NCI-H510A (cell line): Measurements from ENCODE around the gene C3orf18.

Experiments
- DNase-seq: peaks from one replicate; lab custom pipeline; 2025; lab: John Stamatoyannopoulos, UW

Gene C3orf18

DNA sequence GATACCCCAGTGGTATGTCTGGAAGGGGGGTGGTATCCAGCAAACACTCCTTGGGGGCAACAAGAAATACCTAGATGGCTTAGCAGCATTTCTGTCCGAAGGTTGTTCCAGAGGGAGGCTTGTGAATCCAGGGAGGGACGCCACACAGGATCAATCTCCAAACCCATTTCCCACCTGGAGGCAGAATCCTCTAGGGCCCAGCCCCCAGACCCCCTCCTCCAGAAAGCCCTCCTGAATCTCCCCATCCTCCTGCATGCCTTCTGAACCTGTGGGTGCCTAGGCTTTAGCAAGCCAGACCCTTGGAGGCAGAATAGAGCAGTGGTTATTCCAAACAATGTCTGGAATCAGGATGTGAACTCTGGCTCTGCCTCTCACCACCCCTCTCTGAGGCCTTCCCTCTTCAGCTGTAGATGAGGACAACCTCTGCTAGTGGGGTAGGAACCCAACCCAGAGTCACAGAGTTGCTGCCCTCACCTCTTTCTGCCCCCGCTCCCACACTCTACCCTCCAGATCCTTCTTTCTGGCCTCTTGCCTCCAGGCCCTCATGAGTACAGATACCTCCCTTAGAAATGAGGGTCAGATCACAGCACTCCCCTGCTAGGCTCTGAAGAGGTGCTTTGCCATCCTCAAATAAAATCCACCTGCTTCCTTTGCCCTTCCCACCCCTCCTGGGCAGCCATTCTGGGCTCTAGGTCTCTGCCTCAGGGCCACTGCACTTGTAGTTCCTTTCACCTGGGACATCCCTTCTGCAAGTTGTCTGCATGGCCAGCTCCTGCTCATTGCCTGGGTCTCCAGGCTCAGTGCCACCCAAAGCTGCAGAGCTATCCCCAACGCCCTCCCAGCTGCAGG, 35.9 kb upstream of the C3orf18 start:
- no peak for DNase-seq

DNA sequence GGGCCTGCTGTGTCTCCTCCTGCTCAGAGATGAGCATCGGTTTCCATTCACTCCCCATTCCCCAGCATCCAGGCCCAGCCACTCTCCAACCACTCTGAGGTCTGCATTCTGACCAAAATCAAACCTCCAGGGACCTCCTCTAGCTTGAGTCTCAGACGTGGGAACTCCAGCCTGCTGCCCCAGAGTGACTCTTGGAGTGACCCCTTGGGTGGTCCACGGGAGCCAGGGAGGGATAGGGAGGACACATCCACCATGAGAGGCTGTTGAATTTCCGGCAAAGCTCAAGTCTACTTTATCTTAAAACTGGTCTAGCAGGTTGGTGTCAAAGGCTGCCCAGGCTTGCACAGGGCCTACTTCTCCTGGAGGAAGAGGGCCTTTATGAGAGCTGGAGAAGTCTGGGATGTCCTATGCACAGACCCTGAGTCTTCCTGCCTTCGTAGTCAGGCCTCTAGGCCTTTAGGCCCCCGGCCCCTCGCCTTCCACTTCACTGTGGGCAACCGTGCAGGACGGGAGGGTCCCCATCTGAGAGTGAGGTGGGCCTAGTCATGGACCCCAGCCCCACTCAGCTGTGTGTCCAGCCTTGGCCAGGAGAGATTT, 35.1 kb upstream of the C3orf18 start:
- DNase-seq = peak; percentile 43

DNA sequence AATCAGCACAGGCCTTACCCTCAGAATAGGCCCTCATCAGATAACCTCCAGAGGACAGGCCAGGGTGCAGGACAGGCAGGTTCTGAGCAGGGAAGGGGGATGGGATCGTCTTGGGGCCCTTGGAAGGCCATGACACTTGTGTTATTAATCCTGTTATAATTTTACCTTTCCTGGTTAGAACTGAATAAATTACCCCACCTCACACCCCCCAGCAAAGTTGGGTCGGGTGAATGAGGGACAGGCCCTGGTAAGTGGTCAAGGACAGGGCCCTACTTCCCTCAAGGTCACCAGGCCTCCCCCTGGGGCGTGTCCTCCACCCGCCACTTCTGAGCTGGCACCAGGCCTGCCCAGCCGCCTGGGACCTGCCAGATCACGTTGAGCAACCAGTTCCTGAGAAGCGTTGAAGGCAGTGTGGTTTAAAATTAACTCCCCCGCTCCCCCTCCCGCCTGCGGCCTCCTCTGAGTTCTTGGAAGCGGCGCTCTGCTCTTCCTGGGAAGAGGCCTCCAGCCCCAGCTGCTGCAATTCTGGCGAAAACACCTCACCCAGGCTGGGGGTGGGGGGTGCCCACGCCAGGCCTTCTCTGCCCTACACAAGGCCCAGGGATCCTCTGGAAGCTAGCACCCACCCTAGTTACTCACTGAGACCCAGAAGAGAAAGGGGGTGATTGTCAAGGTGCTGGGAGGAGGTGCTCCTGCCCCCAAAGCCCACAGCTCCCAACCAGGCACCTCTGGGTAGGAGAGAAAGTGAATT, 33.5 kb upstream of the C3orf18 start:
- DNase-seq = peak; percentile 84

DNA sequence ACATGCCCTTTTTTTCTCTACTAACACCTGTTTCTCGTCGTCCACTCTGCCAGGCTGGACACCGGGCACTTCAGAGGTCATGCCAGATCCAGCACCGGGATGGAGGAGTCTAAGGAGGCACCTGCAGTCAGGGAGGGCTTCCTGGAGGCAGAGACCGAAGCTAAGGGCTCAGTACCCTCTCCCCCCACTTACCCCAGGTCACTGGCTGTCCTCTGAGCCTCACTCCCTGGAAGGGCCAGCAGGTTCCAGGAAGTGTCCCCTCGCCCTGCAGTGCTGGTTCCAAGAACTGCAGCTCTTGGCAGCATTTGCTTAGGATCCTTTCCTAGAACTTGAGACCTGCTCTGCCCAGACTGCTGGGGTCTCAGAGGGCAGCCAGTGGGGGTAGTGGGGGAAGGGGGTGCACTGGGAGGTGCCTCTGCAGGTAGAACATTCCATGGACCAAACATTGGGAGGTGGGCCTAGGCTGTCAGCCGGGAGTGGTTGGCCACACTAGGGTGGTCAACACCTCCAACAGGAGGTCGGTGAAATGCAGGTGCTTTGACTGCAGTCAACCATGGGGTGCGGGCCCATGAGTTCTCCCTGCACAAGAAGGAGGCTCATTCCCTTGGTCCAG, 32.7 kb upstream of the C3orf18 start:
- DNase-seq = no peak

DNA sequence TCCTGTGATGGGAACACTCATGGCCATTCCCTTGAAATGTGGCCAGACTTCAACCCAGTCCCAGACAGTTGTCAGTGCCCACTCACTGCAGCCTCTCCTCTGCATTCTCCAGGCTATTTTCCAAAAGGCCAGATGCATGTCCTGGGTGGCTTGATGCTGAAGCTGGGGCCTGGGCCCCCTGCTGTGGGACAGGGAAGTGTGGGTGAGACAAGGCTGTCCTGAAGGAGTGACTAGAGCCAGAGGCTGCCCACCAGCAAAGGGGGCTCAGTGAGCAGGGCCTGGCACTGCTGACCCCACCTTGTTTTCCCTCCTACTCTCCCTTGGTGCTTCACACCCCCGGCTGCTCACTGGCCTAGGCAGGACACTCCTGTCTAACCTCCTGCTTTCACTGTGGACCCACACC, 32.2 kb upstream of the C3orf18 start:
- DNase-seq = no peak

DNA sequence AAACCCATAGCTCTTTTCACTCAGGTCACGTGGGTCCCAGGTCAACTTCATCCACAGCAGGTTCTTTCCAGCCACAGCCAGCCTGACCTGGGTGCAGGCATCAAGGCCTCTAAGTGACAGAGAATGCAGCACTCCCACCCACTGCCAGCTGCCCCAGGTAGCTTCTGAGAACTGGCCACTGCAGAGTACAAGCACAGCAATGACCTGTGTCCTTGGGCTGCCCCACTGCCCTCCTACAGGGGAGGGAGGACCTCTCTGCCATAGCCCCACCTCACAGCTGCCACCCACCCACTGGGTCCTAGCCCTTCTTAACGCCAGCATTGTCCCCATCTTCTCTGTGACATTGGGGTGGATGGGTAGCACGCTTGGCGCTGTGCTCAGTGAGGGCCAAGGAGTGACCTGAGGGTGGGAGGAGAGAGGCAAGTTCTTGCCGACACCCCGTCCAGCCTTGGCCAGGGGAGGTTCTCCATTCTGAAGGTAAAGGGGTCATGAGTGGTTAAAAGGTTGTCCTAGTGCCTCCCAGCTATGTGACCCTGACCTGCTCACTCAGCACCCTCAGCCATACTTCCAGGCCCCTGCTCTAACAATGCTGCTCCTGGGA, 31.7 kb upstream of the C3orf18 start:
- DNase-seq = no peak

DNA sequence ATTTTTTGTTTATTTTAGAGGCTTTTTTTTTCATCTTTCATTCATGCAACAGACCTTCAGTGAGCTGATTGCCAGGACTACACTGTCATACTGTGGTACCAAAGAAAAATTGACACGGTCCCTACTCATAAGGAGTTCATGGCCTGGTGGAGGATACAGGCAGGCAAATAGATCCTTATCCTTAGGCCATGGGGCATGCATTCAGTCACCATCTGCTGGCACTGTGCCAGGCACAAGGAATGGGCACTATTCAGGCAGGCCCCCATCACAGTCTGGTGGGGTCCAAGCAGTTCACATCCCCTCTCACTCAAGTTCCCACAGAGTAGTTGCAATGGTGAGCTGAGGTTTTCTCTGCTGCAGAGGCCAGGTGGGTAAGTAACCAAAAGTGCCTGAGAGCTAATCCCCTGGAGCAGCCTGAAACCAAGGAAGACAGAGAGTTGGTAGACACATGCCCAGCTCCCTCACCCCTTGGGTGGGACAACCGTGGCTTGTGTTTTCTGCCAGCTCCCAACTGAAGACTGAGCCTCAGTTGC, 26.8 kb upstream of the C3orf18 start:
- DNase-seq = no peak

DNA sequence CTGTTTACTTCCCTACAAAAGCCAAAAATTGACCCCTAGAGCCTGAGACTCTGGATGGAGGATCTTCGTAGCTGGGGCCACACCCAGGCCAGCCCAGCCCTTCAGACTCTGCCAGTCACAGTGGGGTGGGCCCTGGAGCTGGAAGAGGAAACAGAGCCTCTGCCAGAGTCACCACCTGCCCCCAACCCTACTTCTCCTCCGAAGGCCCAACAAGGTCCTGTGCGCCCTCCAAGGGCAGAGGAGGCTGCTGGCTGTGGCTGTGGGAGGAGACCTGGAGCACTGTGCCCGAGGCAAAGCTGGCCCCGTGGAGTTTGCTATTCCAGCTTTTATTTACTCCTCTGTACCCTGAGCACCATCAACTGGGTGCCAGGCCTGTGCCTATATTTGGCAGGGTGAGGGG, 25.0 kb upstream of the C3orf18 start:
- no peak for DNase-seq

DNA sequence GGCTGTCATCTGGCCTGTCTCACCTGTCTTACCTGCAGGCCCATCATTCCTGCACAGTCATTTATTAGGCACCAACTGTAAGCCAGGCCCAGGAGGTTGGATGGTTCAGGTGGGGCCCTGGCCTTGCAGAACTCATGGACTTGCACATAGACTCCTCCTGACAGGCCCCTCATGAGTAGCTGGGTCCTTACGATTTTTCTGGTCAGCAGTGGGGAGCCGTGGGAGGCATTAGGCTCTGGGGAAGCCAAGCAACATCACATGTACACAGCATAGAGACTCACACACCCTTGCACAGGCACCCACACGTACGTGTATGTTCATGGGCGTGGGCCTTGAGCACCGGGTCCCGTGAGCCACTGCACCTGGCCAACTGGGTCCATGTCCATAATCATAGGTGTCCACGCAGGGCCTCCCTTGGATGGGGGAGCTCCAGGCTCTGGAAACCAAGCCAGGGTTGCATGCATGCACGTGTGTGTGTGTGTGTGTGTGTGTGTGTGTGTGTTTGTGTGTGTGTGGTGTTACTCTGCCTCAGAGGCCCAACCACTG, 23.7 kb upstream of the C3orf18 start:
- no peak for DNase-seq

DNA sequence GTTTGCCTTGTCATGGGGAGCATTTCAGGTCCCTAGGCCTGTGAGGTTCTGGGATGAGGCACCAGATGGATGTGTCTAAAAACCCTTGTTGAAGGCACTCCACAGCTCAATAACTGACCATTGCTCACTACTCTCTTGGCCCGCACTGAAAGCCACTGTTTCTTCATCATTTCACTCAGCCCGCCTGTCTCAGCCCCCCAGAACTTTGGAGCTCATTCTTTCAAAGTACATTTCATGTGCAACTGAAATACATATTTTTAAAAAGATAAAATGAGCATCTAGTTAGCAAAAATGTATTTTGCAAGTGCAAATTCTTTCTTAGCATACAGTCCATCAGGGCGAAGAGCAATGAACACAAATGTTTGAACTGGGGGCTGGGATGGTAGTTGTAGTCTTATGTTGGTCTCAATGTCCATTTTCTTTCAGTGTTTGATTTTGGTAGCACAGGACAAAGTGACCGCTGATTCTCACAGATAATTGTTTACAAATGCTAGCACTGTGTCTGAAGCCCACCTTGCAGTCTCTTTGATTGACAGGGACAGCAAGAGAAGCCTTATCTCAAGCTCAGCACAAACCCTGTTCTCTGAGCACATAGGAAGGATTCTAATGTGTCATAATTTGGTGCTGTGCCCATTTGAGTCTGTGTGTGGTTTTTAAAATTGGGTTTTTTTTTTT, 21.3 kb upstream of the C3orf18 start:
- no peak for DNase-seq

DNA sequence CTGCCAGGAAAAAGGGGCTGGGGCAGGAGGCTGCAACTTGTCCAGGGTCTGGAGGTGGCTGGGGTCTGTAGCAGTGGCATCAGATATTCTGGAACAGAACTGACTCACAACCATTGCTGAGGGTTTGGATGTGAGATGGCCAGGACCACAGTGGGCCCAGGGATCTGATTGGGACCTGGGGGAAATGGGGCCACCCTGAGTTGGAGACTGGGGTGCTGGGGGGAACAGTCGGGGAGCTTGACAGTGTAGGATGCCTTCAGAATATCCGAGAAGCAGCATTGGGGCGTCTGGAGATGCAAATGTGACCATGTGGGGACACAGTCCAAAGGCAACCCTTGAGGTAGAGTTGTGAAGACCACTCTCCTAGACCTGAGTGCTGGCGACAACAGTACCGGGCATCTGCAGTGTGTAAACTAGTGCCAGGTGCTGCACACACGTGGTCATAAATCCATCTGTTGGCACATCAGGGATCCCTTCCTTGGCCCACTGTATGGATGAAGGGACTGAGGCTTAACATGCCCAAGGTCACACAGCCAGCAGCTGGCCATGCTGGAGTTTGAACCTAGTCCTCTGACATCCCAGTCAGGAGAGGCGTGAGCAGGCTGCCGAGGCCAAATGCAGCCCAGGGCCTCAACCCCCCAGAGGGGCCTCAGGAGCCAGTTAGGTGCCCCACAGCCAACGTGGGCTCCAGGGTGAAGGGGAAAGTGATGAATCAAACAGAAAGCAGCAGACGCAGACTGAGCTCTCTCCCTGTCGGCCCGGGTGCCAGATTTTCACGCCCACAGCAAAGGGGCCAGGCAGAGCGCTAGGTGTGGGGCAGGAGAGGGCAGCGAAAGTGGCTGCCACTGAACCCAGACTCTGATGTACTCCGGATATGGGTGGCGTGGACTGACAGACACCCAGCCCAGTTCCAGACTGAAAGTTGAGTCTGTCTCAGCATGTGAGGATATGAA, 20.5 kb upstream of the C3orf18 start:
- no peak for DNase-seq

DNA sequence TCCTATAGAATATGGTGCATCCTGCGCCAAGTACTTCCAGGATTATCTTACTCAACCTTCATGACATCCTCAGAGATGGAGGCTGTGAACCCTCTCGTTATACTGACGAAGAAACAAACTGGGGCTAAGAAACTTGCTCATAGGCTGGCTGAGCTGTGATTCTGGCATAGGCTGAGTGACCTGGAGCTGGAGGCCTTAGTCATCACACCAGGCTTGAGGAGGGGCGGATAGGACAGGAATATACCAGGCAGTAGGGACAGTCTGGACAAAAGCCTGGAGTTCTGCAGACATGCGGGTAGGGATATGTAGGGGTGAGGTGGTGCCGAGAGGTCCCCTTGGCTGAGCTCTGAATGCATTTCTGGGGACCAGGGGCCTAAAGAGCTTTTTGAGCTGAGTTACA, 19.8 kb upstream of the C3orf18 start:
- DNase-seq = no peak

DNA sequence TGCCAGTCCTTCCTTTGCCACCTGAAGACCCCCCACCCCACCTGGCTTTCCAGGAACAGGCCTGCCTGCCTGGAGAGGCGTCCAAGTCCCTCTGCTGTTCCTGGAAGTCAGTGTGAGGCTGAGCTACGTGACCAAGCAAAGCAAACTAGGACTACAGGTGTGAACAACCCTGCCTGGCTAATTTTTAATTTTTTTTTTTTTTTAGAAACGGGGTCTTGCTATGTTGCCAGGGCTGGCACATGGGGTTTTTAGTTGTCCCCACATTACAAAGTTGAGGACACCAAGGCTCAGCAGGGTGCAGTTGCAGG, 19.2 kb upstream of the C3orf18 start:
- no peak for DNase-seq

DNA sequence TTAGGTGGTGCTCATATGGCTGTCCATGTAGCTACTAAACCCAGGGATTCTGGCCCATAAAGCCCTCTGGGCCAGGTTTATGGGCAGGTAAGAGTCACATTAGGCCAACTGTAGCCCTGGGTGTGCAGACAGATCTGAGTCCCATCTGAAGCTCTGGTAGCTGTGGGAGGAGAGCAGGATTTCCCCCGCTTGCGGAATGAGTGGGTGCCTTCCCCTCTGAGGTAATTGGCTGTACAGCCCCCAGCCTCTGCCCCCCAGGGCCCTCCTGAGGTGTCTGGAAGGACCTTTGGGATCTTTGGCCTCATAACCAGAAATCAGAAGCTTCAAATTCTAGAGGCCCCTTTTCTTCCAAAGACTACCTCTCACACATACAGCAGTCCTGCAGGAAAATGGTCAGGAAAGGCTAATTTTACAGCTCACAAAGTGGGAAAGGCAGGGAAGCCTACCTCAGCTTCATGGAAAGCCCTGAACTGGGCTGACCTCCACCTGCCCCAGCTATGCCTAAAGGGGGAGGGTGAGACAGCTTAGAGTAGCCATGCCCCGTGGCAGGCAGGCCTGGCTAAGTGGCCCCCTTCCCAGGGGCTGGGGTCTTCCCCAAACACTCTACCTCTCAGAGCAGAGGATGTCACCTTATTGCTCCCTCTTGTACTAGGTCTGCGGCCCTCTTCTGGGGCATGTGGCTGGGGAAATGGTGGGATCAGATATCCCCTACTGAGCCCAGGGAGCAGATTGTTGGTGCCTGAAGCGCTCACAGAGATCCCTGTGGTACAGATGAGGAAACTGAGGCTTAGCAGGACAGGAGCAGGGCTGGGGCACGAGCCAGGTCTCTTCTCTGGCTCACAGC, 18.6 kb upstream of the C3orf18 start:
- no peak for DNase-seq

DNA sequence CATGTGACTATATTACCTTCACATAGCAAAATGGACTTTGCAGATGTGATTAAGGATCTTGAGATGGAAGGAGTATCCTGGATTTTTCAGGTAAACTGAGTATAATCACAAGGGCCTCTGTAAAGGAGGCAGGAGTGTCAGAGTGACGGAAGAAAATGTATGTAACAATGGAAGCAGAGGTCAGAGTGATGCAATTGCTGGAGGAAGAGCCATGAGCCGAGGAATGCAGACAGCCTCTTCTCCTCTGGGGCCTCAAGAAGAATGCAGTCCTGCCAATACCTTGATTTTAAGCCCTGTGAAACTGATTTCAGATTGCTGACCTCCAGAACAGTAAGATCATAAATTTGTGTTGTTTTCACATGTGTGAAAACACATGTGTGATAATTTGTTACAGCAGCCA, 16.8 kb upstream of the C3orf18 start:
- DNase-seq = no peak

DNA sequence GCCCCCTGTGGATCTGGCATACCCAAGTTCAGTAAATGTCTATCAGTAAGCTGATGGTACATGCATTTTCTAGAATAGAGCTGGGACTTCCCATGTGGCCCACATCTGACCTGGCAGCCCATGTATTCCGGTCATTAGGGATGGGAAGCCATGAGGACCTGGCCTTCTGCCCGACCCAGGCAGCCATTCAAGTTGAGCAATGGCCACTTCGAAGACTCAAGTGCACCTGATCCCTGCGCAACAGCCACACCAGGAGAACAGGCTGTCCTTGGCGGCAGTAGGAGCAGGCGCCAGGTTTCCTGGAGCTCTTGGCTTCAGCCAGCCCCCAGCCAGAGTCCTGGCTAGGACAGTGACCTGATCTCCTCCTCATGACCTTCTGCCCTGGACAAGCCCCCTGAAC, 16.4 kb upstream of the C3orf18 start:
- DNase-seq = no peak

DNA sequence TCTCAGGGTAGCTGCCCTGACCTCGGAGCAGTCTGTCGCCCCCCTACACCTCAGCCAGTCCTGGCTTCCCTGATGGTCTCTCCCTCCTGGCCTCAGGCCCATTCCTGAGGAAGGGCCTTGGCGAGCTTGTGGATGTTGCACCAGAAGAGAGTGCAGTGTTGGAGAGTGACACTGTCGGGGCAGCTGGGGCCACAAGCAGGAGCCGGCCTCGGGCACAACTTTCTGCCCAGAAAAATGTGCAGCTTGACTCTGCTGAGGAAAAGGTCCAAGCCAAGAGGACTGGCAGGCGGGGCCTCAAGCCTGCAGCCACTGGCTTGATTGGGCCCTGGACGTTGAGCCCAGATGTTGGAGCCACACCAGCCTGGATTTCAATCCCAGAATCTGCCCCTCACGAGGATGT, 14.5 kb upstream of the C3orf18 start:
- DNase-seq = no peak

DNA sequence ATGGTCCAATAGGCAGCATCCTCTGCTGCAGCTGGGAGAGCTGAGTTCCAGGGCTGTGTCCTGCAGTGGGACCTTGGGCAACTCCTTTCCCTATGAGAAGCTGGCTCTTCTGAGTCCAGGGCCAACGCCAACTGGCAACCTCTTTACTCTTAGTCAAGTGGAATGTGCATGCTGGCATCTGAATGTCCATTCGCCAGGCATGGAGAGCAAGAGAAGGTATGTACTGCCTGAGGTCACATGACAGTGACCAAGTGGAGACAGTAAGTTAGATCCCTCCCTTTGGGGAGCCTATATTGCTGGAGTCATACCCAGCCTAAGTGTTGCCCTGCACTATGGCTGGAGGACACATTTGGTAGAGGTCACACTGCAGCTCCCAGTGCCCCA, 13.9 kb upstream of the C3orf18 start:
- DNase-seq = no peak
